GM18909 (cell line): ENCODE results near the gene UGDH.
"Not testable (repeated sequence)": the region's sequence is repeated elsewhere in the genome, so short reads cannot be mapped to it uniquely, and the experiment has no call there.

Experiments used
- ATAC-seq: cut with Tn5 transposase; IDR thresholded peaks from one replicate; pipeline ENCODE4 v1.9.1; 2021; ENCODE audit warnings: mild to moderate bottlenecking; ENCODE audit not compliant: unreplicated experiment, poor library complexity

UGDH gene

GRCh38 chr4:39530682-39531081 lies 3.4 kb upstream of the UGDH start:
- no peak for ATAC-seq

GRCh38 chr4:39529534-39529933 lies 2.3 kb upstream of the UGDH start:
- ATAC-seq, result no peak

GRCh38 chr4:39528061-39528465 lies 824 bp upstream of the UGDH start:
- ATAC-seq, result no peak

GRCh38 chr4:39526765-39527295 lies 409 bp downstream of the UGDH start:
- ATAC-seq, result no peak

- ATAC-seq, result no peak
Measured at GRCh38 chr4:39525822-39526690, 1.2 kb downstream of the UGDH start.

GRCh38 chr4:39524161-39524957 lies 2.9 kb downstream of the UGDH start:
- no peak for ATAC-seq

- ATAC-seq, result no peak
Measured at GRCh38 chr4:39522068-39522467, 5.2 kb downstream of the UGDH start.

- ATAC-seq, result no peak
Measured at GRCh38 chr4:39521253-39521919, 5.9 kb downstream of the UGDH start.

GRCh38 chr4:39518484-39518883 lies 8.8 kb downstream of the UGDH start:
- no peak for ATAC-seq

- ATAC-seq, result no peak
Measured at GRCh38 chr4:39516407-39516966, 10.8 kb downstream of the UGDH start.

- ATAC-seq, result not testable (repeated sequence)
Measured at GRCh38 chr4:39515669-39516401, 11.4 kb downstream of the UGDH start.

GRCh38 chr4:39514888-39515401 lies 12.3 kb downstream of the UGDH start:
- ATAC-seq, result no peak

GRCh38 chr4:39514266-39514665 lies 13.0 kb downstream of the UGDH start:
- ATAC-seq, result not testable (repeated sequence)

- ATAC-seq, result no peak
Measured at GRCh38 chr4:39510348-39510929, 16.8 kb downstream of the UGDH start.

GRCh38 chr4:39505581-39505980 lies 21.7 kb downstream of the UGDH start:
- ATAC-seq, result no peak

- no peak for ATAC-seq
Measured at GRCh38 chr4:39504538-39504937, 22.7 kb downstream of the UGDH start.

- ATAC-seq, result not testable (repeated sequence)
Measured at GRCh38 chr4:39502664-39503035, 24.6 kb downstream of the UGDH start.

- no peak for ATAC-seq
Measured at GRCh38 chr4:39502019-39502663, 25.1 kb downstream of the UGDH start.

- no peak for ATAC-seq
Measured at GRCh38 chr4:39498727-39499020, 28.6 kb downstream of the UGDH start.
